Retinal pigment epithelial cell (primary cell): Measurements from ENCODE around the gene CDH13.

Source experiments
- DNase-seq: peaks from one replicate; pipeline ENCODE4 v3.0.0-alpha.2; 2010; ENCODE audit warnings: low read depth
- H3K4me3 ChIP-seq: 2 replicates; pipeline ENCODE4 v1.5.1; 2011; ENCODE audit warnings: mild to moderate bottlenecking, low read length, control low read depth, moderate library complexity
- TF ChIP-seq, protein P1 (sequence below): conservative IDR thresholded peaks from 2 replicates; pipeline ENCODE4 v1.5.1; 2011; ENCODE audit warnings: low read depth, low read length, control low read depth, inconsistent platforms

Gene CDH13

DNA sequence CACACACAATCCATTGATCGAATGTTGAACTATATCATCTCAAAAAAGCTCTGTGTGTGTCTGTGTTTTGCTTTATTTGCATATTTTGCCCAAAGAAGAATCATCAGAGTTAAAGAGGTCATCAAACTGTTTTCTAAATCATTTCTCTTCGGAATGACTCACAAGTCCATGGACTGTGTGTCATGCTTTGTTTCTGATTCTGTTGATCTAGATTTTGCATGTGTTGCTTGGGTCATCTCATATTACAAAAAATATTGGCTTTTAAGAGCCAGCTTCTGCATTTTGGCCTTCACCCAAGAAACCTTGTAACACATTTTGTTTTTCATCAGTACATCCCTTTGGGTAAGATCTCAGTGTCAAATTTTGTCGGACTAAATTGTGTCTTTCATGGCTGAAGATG, 709.8 kb downstream of the CDH13 start:
- TF ChIP-seq, protein P1, sequence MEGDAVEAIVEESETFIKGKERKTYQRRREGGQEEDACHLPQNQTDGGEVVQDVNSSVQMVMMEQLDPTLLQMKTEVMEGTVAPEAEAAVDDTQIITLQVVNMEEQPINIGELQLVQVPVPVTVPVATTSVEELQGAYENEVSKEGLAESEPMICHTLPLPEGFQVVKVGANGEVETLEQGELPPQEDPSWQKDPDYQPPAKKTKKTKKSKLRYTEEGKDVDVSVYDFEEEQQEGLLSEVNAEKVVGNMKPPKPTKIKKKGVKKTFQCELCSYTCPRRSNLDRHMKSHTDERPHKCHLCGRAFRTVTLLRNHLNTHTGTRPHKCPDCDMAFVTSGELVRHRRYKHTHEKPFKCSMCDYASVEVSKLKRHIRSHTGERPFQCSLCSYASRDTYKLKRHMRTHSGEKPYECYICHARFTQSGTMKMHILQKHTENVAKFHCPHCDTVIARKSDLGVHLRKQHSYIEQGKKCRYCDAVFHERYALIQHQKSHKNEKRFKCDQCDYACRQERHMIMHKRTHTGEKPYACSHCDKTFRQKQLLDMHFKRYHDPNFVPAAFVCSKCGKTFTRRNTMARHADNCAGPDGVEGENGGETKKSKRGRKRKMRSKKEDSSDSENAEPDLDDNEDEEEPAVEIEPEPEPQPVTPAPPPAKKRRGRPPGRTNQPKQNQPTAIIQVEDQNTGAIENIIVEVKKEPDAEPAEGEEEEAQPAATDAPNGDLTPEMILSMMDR = no peak
- no peak for DNase-seq
- H3K4me3 ChIP-seq = no peak overlapping the region

DNA sequence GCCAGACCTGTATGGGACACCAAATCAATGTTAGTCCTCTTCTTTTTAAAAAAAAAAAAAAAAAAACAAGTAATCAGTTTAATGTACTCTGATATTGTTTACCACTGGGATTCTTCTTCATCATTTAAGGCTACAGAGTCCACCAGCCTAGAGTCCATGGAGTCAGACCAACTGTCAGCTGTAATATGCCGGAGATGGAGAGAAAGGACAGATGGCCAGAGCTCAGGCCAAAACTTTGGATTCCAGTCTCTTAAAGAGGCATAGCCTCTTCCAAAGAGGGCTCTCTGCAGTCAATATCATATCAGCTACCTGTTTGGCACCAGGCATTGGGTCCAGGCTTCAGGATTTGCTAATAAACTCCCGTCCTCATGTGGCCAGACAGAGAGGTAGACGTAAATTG, 711.4 kb downstream of the CDH13 start:
- TF ChIP-seq, protein P1 = no peak
- H3K4me3 ChIP-seq = no peak overlapping the region
- no peak for DNase-seq

DNA sequence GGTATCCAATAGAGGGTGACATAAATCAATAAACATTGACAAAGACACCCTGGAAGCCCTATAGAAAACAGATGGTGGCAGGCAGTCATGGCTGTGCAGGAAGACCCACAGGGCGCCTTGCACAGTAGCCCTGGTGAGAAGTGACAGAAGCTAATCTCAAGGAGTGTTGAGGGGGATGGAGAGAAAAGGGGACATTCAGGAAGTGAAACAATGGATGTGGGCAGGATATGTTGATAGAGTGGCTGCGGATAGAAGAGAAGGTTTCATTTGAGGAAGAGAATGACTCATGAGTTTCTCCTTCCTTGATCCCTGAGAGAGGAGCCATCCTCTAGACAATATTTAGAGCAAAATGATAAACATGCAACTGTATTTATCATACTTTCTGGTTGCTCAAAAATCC, 712.2 kb downstream of the CDH13 start:
- H3K4me3 ChIP-seq = no peak overlapping the region
- TF ChIP-seq, protein P1 = no peak
- no peak for DNase-seq

GRCh38 chr16:83343935-83344366, 717.2 kb downstream of the CDH13 start:
- no peak for DNase-seq

DNA sequence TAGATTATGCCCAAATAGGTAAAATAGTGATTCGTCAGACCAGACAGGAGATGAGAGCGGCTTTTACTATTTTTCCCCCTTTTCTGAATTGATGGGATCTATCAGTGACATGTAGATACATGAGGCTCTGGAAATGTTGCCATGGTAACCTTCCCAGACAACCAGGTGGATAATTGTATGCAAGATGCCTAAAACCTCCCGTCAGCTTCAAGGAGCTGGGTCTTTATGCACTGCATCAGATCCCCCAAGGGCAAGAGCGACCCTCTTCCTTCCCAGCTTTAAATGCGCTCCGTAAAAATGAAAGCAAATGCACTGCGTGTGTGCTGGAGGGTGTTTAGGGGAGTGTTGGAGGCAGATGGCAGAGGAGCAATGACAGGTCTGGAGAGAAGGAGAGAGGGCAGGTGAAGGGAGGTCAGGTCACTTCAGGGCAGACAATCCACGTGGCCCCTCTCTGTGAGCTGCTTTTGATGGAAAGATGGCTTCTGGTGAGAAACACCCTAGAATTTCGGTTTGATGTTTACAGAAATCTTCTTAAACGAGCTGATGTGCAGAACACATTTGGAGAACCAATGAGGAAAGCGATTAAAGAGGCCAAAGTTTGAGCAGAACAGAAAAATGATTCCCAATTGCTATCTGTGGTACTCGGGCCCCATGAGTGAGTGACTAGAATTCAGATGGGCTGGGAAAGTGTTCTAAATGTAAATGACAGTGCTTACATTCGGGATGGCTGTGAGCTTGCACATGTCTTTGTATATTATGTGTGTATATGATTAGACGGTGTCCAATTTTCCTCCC, 719.3 kb downstream of the CDH13 start:
- no peak for DNase-seq
- TF ChIP-seq, protein P1 = no peak
- H3K4me3 ChIP-seq = no peak overlapping the region

More at GRCh38 chr16:83343935-83344366, 717.2 kb downstream of the CDH13 start:
- H3K4me3 ChIP-seq = no peak overlapping the region
- TF ChIP-seq, protein P1 = no peak

DNA sequence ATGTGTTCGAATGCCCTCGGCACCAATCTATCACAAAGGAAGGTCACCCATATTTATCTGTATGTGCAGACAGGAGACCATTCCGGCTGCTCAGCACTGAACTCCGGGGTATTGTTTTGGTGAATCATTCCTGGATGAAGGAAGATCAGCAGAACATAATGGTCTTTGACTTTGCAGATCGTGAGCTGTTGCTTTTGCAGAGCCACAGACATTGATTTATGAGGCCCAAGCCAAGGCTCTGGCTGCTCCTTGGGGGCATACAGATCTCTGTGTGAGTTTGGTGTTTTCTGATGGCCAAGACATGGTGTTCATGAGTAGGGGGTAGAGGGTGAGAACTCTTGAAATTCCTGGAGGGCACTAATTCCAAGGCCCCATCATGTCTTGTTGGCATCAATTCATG, 722.2 kb downstream of the CDH13 start:
- DNase-seq = no peak
- H3K4me3 ChIP-seq = no peak overlapping the region
- TF ChIP-seq, protein P1 = no peak

GRCh38 chr16:83350481-83350880, 723.7 kb downstream of the CDH13 start:
- no peak overlapping the region for H3K4me3 ChIP-seq
- DNase-seq = no peak
- TF ChIP-seq, protein P1 = no peak
